NCI-H345 treated with DMSO at 0.1 percent for 48 hours (cell line): ENCODE measurements around the gene LCORL.
A peak's percentile ranks its signal among the peaks of the same experiment; 100 is the strongest.
"Not testable (repeated sequence)": the region's sequence is repeated elsewhere in the genome, so short reads cannot be mapped to it uniquely, and the experiment has no call there.

Experiments
- DNase-seq: peaks from one replicate; lab custom pipeline; 2025; ENCODE audit not compliant: unreplicated experiment; lab: John Stamatoyannopoulos, UW

The LCORL gene

DNA sequence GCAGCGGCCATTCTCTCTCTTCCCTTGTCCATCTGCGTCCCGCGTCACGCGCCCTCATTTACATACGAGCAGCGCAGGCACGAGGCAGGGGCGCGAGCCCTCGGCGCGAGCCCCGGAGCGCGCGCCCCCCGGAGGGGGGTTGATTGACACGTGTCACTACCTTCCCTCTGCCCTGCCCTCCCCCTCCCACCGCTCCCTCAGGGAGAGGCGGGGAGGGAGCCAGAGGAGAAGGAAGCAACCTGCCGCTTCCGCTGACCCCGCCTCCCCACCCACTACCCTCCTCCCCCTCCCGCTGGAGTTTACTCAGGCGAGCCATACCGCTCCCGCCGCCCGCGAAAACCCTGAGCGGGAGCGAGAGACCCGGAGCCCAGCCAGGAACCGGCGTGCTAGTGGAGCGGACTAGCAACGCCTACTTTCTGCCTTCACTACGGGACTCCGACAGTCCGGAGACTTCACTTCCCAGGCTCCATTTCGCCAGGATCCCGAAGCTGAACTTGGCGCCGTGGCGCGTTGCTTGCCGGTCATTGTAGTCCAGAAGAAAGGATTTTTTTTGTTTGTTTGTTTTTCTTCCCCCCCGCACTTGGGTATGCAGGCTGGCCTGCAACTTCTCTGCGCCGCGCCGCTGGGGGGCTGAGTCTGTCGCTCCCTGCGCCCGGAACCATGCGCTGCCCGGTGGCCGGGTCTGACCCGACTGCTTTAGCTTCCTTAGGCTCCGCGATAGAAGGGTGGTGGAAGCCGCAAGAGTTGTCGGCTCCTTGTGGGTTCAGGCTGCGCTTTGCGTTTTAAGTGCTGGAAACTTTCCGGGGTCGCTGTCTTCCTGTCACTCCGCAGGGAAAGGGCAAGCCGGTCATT, at the start of gene LCORL:
TSS of gene LCORL (minus strand) at position 36 of the 852 bp plus-strand sequence. CDS start at position 32, 4 bp downstream.
- DNase-seq: peak; percentile 91

GRCh38 chr4:18069810-18070209, 48.3 kb upstream of the LCORL start:
- DNase-seq: no peak

- DNase-seq: no peak
Measured at GRCh38 chr4:18067031-18067430, 45.5 kb upstream of the LCORL start.

DNA sequence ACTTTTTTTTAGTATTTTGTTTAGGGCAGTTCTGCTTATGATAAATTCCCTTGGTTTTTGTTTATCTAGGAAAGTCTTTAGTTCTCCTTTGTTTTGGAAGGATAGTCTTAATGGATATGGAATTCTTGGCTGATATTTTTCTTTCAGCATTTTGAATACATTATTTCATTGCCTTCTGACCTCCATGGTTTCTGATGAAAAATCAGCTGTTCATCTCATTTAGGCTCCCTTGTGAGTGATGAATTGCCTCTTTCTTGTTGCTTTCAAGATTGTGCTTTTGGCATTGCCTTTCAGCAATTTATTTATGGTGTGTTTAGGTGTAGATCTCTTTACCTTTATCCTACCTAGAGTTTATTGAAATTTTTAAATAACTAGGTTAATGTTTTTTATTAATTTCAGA, 41.5 kb upstream of the LCORL start:
- DNase-seq: no peak

GRCh38 chr4:18057821-18058533, 36.4 kb upstream of the LCORL start:
- DNase-seq: no peak

DNA sequence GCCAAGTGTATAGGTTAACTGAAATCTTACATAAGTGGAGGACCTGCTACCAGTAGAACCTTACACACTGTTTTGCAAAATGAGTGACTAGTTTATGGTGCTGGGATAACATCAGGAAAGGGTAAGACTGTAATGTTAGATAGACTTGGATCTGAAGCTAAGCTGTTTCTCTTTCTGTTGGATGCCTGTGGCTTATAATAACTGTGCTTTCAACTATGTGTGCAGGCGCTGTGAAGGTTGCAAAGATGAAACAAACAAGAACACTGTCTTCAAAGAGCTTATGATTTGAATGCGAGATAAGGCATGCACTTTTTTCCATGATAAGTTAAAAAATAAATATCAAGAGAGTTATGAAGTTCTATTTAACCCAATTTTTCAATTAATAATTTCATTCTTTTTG, 34.5 kb upstream of the LCORL start:
- DNase-seq: no peak

DNA sequence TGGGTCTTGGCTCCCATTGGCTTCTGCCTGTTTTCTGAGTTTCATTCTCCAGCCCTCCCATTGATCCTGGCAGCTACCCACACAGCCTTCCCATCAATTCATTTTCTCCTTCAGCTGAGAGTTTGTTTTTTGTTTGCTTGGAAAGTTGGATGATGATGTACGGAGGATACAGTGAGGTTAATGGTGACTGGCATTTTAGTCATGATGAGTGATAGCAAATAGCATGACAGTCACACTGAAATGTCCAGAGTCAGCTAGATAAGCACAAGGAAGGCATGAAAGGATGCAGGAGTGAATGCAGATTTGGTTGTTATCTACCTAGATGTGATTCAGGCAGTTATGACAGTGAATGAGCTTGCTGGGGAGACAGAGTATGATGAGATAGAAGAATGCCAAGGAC, 30.6 kb upstream of the LCORL start:
- DNase-seq: no peak

GRCh38 chr4:18051281-18051680, 29.7 kb upstream of the LCORL start:
- DNase-seq: no peak

DNA sequence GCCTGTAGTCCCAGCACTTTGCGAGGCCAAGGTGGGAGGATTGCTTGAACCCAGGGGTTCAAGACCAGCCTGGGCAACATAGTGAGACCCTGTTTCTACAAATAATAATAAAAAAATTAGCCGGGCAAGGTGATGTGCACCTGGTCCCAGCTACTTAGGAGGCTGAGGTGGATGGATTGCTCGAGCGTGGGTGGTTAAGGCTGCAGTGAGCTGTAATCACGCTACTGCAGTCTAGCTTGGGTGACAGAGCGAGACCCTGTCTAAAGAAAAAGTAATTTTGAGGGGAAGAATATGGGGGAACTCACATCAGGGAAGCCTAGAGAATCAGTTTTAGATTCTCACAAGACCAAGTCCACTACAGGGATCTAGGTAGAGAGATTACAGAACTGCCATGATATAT, 28.9 kb upstream of the LCORL start:
- no peak for DNase-seq

DNA sequence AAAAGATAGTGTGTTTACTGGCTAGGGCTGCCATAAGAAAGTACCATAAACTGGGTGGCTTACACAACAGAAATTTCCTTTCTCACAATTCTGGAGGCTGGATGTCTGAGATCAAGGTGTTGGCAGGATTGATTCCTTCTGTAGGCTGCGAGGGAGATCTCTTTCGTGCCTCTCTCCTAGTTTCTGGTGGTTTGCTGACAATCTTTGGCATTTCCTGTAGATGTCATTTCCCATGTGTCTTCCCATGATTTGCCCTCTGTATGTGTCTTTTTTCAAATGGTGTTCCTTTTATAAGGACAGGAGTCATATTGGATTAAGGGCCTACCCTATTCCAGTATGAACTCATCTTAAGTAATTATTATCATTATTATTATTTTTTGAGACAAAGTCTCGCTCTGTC, 27.9 kb upstream of the LCORL start:
- no peak for DNase-seq

GRCh38 chr4:18042754-18043153, 21.2 kb upstream of the LCORL start:
- DNase-seq: no peak

- no peak for DNase-seq
Measured at GRCh38 chr4:18042012-18042411, 20.5 kb upstream of the LCORL start.

- DNase-seq: no peak
Measured at GRCh38 chr4:18041114-18041513, 19.6 kb upstream of the LCORL start.

DNA sequence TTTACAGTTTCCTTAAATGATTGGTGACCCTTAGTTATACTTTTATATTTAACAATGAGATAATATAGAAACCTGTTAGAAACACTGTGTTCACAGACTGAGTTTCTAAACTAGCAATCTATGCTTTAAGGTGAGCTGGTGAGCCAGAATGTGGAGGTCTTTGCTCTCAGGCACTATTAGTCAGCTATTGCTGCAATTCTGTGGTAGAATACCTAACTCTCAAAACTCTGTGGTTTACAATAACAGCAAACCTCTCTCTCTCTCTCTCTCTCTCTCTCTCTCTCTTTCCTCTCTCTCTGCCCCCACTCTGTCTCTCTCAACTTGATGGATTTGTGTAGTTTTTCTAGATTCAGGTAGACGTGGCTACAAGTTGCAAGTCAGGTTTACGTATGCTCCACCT, 17.6 kb upstream of the LCORL start:
- no peak for DNase-seq

DNA sequence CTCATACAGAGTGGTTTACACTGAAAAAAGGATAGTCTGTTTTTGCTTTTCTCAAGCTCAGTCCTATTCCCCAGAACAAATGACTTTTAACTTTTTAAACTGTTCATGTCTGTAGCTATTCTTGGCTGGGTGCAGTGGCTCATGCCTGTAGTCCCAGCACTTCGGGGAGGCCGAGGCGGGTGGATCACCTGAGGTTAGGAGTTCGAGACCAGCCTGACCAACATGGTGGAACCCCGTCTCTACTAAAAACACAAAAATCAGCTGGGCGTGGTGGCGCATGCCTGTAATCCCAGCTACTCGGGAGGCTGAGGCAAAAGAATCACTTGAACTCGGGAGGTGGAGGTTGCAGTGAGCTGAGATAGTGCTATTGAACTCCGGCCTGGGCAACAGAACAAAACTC, 14.8 kb upstream of the LCORL start:
- DNase-seq: not testable (repeated sequence)

DNA sequence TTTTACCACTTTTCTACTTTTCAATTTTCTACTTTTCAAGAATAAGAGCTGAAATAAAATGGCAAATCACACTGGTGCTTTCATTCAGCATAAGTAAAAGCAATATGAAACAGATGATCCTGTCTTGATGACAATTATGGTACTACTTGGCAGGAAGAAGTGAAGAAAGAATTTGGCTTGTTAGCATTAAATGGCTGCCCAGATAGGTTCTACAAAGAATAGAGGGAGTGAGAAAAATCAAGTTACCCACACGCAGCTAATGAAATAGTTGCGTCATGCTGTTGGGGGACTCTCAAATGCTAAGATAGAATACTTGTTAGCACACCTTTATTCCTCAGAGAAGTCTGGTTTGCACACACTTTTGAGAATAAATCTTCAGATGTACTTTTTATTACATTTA, 12.5 kb upstream of the LCORL start:
- DNase-seq: no peak

GRCh38 chr4:18033111-18034085, 11.8 kb upstream of the LCORL start:
- DNase-seq: no peak

DNA sequence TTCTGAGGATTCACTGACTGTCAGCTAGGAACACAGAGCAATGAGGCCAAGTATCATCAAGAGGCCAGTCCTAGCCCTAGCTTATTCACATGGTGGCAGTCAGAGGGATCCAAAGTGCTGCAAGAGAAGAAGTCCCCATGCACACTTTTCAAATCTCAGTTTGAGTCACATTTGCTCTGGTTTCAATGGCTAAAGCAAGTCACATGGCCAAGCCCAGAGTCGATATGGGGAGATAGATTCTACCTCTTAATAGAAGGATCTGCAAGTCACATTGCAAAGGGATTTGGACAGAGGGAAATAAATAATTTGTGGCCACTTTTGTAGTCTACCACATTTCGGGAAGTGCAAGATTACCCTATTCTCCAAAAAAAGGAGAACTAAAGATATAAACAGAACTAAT, 3.7 kb upstream of the LCORL start:
- no peak for DNase-seq

DNA sequence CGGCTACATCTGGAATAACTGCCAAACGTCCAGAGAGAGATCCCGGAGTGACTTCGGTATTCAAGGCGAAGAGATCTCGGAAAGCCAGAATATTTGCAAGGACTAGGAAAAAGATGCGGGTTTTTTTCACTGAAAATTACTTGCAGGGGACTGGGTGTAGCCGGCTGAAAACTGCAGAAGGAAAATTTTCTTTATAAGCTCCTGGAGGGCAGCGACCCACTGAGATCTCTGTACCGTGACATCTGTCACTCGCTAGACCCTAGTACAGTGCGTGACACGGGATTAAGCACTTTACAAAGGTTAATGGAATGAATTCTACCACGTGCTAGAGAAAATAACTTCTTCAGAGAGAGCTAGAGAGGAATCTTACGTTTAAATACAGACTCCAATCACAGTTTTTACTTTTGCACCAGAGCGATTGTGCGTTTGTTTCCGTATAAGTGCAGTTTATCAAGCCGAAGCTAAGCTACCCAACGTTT, 1.1 kb upstream of the LCORL start:
- no peak for DNase-seq

DNA sequence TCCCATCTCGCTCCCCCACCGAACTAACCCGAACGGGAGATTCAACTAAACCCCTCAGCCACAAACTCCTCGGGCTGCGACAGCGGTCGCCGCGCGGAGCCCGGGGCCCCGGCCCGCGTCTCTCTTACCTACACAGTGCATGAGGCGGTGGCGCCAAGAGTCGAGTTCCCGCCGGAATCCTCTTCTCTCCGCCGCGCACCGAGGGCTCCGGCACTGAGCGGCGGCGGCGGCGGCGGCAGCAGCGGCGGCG, 160 bp downstream of the LCORL start:
- no peak for DNase-seq

GRCh38 chr4:18020671-18021469, 685 bp downstream of the LCORL start:
- no peak for DNase-seq
